ENCODE data around the gene MCF2L.

DNA sequence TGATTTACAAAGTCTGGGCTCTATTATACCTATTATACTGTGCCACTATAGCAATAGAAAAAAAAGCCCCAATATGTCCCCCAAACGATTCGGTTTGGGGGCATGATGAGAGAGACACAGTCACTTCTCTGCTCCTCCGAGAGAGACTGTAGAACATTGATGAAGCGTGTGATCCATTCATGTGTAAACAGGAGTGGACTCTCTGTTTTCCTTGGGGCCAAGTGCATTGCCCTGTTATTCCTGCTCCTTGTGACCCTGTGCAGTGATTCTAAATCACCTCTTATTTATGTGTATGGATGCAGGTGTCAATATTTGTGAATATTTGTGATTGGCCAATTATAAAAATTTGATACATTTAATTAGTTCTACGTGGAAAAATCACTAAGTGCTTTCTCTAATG, 170.6 kb downstream of the MCF2L start:
- TF ChIP-seq, protein P1, sequence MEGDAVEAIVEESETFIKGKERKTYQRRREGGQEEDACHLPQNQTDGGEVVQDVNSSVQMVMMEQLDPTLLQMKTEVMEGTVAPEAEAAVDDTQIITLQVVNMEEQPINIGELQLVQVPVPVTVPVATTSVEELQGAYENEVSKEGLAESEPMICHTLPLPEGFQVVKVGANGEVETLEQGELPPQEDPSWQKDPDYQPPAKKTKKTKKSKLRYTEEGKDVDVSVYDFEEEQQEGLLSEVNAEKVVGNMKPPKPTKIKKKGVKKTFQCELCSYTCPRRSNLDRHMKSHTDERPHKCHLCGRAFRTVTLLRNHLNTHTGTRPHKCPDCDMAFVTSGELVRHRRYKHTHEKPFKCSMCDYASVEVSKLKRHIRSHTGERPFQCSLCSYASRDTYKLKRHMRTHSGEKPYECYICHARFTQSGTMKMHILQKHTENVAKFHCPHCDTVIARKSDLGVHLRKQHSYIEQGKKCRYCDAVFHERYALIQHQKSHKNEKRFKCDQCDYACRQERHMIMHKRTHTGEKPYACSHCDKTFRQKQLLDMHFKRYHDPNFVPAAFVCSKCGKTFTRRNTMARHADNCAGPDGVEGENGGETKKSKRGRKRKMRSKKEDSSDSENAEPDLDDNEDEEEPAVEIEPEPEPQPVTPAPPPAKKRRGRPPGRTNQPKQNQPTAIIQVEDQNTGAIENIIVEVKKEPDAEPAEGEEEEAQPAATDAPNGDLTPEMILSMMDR (IDR thresholded peaks at IDR 0.05) = no peak
- TF ChIP-seq POLR2A (IDR thresholded peaks at IDR 0.05) = no peak
